ENCODE results near the gene BNIP1.
A peak's percentile ranks its signal among the peaks of the same experiment; 100 is the strongest.
"Not testable (repeated sequence)": the region's sequence is repeated elsewhere in the genome, so short reads cannot be mapped to it uniquely, and the experiment has no call there.

BNIP1 gene

GRCh38 chr5:173144200-173145176, at the start of gene BNIP1:
Gene BNIP1 (plus strand): TSS chr5:173144531. CDS start chr5:173144546, 15 bp downstream.
- peak; percentile 92 for DNase-seq

DNA sequence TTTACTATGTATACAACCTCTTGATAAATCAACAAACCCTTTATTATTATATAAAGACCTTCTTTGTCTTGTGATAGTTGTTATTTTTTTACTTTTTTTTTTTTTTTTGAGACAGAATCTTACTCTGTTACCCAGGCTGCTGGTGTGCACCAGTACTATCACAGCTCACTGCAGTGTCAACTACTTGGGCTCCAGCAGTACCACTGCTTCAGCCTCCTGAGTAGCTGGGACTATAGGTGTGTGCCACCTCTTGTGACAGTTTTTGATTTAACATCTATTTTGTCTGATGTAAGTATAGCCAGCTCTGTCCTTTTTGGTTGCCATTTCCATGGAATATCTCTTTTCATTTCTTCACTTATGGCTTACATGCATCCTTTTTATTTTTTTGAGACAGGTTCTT, 45.5 kb upstream of the BNIP1 start:
- DNase-seq = no peak

GRCh38 chr5:173099461-173099860, 44.9 kb upstream of the BNIP1 start:
- DNase-seq = no peak

DNA sequence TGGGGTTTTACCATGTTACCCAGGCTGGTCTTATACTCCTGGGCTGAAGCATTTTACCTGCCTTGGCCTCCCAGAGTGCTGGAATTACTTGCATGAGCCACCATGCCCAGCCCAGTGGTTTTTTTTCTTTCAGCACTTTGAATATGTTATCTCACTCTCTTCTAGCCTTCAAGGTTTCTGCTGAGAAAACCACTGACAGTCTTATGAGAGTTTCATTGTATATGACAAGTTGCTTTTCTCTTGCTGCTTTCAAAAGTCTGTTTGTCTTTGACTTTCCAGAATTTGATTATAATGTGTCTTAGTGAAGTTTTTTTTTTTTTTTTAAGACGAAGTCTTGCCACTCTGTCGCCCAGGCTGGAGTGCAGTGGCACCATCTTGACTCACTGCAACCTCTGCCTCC, 43.1 kb upstream of the BNIP1 start:
- DNase-seq = no peak

DNA sequence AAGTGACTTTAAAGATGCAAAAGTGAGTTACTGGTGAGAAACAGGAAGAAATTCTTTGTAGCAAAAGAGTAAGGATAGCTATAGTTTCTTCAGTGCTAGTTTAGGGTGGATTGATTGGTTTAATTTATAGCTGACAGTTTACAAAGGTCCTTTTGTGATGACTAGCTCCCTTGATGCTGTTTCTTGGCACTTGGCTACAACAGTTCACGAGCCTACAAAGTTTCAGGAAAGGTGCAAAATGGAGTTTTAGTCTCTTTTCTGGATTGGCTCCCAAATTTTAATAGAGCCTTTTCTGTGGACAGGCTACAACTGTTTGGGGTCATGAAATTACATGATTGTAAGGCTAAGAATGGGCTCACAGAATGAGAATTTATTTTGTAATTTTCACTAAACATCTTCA, 40.9 kb upstream of the BNIP1 start:
- no peak for DNase-seq

DNA sequence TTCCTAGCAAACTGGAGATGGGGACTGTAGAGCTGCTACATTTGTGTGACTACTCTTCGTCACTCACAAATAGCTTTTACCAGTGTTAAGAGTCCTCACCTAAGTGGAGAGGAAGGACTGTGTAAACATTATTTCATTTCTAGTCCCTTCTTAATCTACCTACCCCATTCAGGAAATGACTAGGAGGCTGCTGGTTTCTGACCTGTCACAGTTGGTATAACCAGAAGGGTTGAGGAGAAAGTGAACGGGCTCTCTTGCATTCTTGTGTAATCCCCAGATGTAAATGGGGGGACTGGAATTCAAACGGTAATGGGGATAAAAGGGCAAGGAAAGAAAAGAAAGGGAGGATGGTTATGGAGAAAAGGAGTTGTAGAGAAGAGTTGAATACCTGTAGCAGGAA, 35.4 kb upstream of the BNIP1 start:
- DNase-seq = no peak

GRCh38 chr5:173114536-173114935, 29.8 kb upstream of the BNIP1 start:
- DNase-seq = no peak

DNA sequence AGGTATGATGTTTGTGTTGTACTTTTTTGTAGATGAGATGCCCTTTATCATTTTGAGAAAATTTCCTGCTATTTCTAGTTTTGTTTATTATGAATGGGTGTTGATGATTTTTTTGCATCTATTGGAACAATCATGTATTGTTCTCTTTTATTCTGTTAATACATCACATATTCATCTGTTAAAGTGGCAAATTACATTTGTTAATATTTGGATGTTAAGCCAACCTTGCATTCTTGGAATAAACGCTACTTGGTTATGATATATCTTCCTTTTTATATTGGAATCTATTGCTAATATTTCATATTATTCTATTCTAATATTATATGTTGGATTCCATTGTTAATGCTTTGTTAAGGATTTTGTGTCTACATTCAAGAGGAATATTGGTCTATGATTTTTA, 24.6 kb upstream of the BNIP1 start:
- DNase-seq = no peak

- DNase-seq = peak; percentile 6
Observed at GRCh38 chr5:173123416-173123815, 20.9 kb upstream of the BNIP1 start.

DNA sequence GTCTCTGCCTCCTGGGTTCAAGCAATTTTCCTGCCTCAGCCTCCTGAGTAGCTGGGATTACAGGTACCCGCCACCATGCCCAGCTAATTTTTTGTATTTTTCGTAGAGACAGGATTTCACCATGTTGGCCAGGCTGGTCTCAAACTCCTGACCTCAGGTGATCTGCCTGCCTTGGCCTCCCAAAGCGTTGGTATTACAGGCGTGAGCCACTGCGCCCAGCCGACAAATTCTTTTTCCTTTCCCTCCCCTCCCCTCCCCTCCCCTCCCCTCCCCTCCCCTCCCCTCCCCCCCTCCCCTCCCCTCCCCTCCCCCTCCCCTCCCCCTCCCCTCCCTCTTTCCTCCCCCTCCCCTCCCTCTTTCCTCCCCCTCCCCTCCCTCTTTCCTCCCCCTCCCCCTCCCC, 12.2 kb upstream of the BNIP1 start:
- DNase-seq = not testable (repeated sequence)

GRCh38 chr5:173138707-173139106, 5.6 kb upstream of the BNIP1 start:
- no peak for DNase-seq

- no peak for DNase-seq
Observed at GRCh38 chr5:173139631-173140030, 4.7 kb upstream of the BNIP1 start.

DNA sequence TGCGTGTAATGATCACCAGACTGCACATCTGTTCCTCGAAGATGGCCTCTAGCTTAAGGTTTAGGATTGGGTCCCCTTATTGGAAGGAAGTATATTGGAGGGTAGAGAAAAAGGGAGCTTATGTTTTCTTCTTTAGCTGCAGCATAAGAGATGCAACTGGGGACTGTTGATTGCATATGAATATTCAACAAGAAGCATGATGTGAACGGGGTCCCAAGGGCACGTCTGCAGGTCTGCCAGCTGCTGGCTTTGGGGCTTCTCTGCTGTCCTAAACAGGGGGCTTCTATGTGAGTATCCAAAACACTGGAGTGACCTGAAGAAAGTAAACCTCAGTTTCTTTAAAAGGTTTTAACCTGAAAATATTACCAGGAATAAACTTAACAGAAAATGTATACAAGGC, 3.6 kb upstream of the BNIP1 start:
- DNase-seq = no peak

GRCh38 chr5:173143567-173143966, 764 bp upstream of the BNIP1 start:
- no peak for DNase-seq

- DNase-seq = no peak
Observed at GRCh38 chr5:173148354-173148753, 4.0 kb downstream of the BNIP1 start.

DNA sequence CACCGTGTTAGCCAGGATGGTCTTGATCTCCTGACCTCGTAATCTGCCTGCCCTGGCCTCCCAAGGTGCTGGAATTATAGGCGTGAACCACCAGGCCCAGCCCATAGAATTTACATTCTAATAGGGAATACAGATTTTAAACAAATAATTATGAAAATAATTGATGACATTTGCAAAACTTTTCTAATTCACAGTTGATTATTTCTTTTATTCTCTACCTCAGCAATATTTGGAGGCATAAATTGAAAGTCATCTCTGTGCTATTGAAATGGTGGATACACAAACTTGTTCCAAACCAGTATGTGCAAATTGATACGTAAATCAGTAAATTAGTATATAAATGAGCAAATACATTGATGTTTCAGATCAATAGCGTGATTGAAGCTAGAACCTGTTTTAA, 8.2 kb downstream of the BNIP1 start:
- DNase-seq = no peak

- no peak for DNase-seq
Observed at GRCh38 chr5:173153842-173154241, 9.5 kb downstream of the BNIP1 start.

GRCh38 chr5:173154619-173155018, 10.3 kb downstream of the BNIP1 start:
- DNase-seq = not testable (repeated sequence)

DNA sequence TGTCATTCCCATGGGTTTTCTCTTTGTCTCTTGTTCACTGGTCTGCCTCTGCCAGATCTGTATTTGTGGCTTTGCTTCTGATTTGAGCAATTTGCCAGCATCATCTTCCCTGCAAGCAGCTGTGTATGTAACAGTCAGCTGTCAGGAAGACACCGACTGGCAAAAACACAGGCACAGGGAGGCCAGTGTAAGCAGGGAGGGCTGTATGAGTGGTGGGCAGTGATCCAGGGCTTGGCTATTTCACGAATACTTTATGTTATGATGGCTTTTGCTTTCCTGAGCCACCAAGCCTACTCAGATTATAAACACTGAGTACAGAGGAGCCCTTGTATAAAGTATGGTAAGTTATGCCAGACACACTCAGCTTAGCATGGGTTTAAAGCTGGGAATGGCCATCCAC, 11.6 kb downstream of the BNIP1 start:
- DNase-seq = no peak

DNA sequence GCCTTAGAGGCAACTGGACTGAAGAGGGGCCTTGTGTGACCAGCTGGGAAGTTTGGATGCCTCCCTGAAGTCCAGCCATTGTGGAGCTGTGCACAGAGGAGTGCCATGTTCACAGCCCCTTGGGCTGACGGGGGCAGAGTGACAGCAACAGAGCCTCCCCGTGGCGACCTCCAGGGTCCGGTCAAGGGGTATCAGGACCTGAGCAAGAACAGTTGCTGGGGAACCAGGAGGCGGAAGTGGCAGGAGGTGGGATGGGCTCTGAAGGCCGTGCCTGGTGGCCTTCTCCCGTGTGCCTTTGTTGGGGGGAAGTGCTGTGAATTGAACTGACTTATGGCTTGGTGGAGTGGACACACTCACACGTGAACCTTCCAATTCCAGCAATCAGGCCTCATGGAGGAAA, 14.0 kb downstream of the BNIP1 start:
- DNase-seq = no peak

- no peak for DNase-seq
Observed at GRCh38 chr5:173159256-173159655, 14.9 kb downstream of the BNIP1 start.

DNA sequence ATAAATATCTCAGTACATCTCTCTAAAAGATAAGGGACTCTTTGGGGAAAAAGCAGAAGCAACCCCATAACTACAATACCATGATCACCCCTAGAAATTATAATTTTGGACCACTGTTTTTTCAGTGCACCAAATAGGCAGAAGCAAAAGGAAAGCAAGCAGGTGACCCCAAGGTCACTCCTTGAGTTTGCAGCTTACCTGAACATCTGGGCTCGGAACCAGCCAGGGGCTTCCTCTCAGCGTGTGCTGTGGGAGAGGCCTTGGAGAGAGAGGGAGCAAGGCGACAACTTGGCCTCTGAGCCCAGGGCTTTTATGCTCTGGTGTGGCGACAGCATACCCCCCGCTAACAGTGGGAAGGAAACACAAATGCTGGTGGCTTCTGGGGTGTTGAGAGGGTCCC, 16.8 kb downstream of the BNIP1 start:
- DNase-seq = no peak

GRCh38 chr5:173163219-173163618, 18.9 kb downstream of the BNIP1 start:
- peak; percentile 21 for DNase-seq

- no peak for DNase-seq
Observed at GRCh38 chr5:173165177-173166016, 21.1 kb downstream of the BNIP1 start.

Measured in fibroblast of upper back skin (primary cell).